Measurements from ENCODE around the gene MED13L.

DNA sequence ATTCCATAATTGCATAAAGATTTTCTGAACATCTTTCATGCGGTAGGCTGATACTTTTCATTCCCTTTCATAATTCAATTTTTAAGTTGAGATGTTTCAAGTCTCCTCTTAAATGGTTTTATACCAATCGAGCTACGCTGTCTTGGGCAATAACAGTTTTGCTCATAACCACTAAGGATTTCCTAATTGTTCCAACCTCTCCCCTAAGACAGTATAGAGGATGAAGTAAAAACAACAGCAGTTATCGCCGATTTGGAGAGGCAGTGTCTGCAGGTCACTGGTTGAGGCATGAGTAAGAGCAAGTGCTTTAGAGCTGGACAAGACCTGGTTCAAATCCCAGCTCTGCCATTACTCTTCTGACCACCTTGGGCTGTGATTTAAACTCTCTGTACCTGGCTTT lies 6.9 kb upstream of the MED13L start:
- no peak for TF ChIP-seq USF2 (IDR thresholded peaks at IDR 0.05; ENCODE audit: low read depth, low read length)
- no peak for TF ChIP-seq POLR2A (IDR thresholded peaks at IDR 0.05; ENCODE audit: low read depth, low read length)
- TF ChIP-seq, protein P1, sequence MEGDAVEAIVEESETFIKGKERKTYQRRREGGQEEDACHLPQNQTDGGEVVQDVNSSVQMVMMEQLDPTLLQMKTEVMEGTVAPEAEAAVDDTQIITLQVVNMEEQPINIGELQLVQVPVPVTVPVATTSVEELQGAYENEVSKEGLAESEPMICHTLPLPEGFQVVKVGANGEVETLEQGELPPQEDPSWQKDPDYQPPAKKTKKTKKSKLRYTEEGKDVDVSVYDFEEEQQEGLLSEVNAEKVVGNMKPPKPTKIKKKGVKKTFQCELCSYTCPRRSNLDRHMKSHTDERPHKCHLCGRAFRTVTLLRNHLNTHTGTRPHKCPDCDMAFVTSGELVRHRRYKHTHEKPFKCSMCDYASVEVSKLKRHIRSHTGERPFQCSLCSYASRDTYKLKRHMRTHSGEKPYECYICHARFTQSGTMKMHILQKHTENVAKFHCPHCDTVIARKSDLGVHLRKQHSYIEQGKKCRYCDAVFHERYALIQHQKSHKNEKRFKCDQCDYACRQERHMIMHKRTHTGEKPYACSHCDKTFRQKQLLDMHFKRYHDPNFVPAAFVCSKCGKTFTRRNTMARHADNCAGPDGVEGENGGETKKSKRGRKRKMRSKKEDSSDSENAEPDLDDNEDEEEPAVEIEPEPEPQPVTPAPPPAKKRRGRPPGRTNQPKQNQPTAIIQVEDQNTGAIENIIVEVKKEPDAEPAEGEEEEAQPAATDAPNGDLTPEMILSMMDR (conservative IDR thresholded peaks at IDR 0.05; ENCODE audit: low read depth, low read length), result no peak
- TF ChIP-seq MAFK (IDR thresholded peaks at IDR 0.05; ENCODE audit: low read depth, low read length), result no peak
- no peak for TF ChIP-seq RAD21 (IDR thresholded peaks at IDR 0.05; ENCODE audit: low read length)
- TF ChIP-seq NFE2L2 (IDR thresholded peaks at IDR 0.05; ENCODE audit: low read depth, low read length), result no peak
